Keratinocyte (primary cell): ENCODE data around the gene TFF1. TPM values are rescaled to one million over a fixed set of nuclear protein-coding genes. Genes with fewer than 3 reads are reported as not detected.
A peak's percentile ranks its signal among the peaks of the same experiment; 100 is the strongest.
"Not testable (repeated sequence)": the region's sequence is repeated elsewhere in the genome, so short reads cannot be mapped to it uniquely, and the experiment has no call there.

Source experiments
- DNase-seq: peaks from one replicate; pipeline ENCODE4 v3.0.0-alpha.2; 2011; ENCODE audit warnings: low read depth, missing footprints, low spot score
- FAIRE-seq: peaks from 2 replicates; lab custom pipeline; 2011; peaks lifted over from hg19 to GRCh38; lab: Jason Lieb, UNC
- H2AFZ ChIP-seq: 2 replicates; pipeline ENCODE4 v1.6.0; 2012; ENCODE audit warnings: low read length, control low read depth, inconsistent platforms; ENCODE audit not compliant: control insufficient read depth
- H3K27ac ChIP-seq: 2 replicates; pipeline ENCODE4 v1.5.1; 2011; ENCODE audit warnings: low read length; ENCODE audit not compliant: control insufficient read depth, insufficient read depth
- H3K27me3 ChIP-seq: 3 replicates; pipeline ENCODE4 v1.6.0; 2011; ENCODE audit warnings: low read length; ENCODE audit not compliant: control insufficient read depth, insufficient read depth; ENCODE audit errors: extremely low read depth
- H3K36me3 ChIP-seq, 2 experiments: 2 replicates in 1 of 2; 3 replicates in 1 of 2; pipeline ENCODE4 v1.5.1; 2011; ENCODE audit warnings: low read length in 2 of 2, mild to moderate bottlenecking in 1 of 2; ENCODE audit not compliant: control insufficient read depth in 2 of 2, insufficient read depth in 2 of 2; ENCODE audit errors: extremely low read depth in 1 of 2
- H3K4me1 ChIP-seq: 3 replicates; pipeline ENCODE4 v1.5.1; 2011; ENCODE audit warnings: low read length; ENCODE audit not compliant: control insufficient read depth, insufficient read depth; ENCODE audit errors: extremely low read depth
- H3K4me2 ChIP-seq: 3 replicates; pipeline ENCODE4 v1.6.0; 2011; ENCODE audit warnings: low read depth, low read length; ENCODE audit not compliant: control insufficient read depth, insufficient read depth; ENCODE audit errors: extremely low read depth
- H3K4me3 ChIP-seq, 3 experiments: fragments of 200-600 bp in 1 of 3; sonication (generic) in 1 of 3; 2 replicates in 2 of 3; 3 replicates in 1 of 3; pipeline ENCODE4 v1.5.1; 2011 to 2016; ENCODE audit warnings: low read length in 3 of 3, mild to moderate bottlenecking in 3 of 3, control low read depth in 2 of 3, inconsistent platforms in 1 of 3, low read depth in 1 of 3, mixed read lengths in 1 of 3, mixed run types in 1 of 3, moderate library complexity in 1 of 3; ENCODE audit not compliant: control insufficient read depth in 2 of 3, insufficient read depth in 2 of 3; ENCODE audit errors: extremely low read depth in 1 of 3
- H3K79me2 ChIP-seq: 2 replicates; pipeline ENCODE4 v1.6.0; 2012; ENCODE audit warnings: low read length; ENCODE audit not compliant: control insufficient read depth, insufficient read depth
- H3K9ac ChIP-seq: 3 replicates; pipeline ENCODE4 v1.6.0; 2011; ENCODE audit warnings: low read length; ENCODE audit not compliant: control insufficient read depth, insufficient read depth; ENCODE audit errors: extremely low read depth
- H3K9me1 ChIP-seq: 3 replicates; pipeline ENCODE4 v1.6.0; 2011; ENCODE audit warnings: low read length; ENCODE audit not compliant: control insufficient read depth, insufficient read depth; ENCODE audit errors: extremely low read depth
- H3K9me3 ChIP-seq: 2 replicates; pipeline ENCODE4 v1.5.1; 2012; ENCODE audit warnings: low read depth, low read length; ENCODE audit not compliant: control insufficient read depth
- H4K20me1 ChIP-seq: 3 replicates; pipeline ENCODE4 v1.6.0; 2011; ENCODE audit warnings: low read length; ENCODE audit not compliant: control insufficient read depth, insufficient read depth; ENCODE audit errors: extremely low read depth
- CTCF ChIP-seq, 3 experiments: IDR thresholded peaks in 1 of 3; conservative IDR thresholded peaks in 1 of 3; optimal IDR thresholded peaks in 1 of 3; 2 replicates in 2 of 3; 3 replicates in 1 of 3; pipeline versions ENCODE3 to v1.5.1; 2011; ENCODE audit warnings: low read length in 3 of 3, mild to moderate bottlenecking in 3 of 3, moderate library complexity in 2 of 3, control low read depth in 1 of 3, inconsistent platforms in 1 of 3; ENCODE audit not compliant: insufficient read depth in 2 of 3; ENCODE audit errors: extremely low read depth in 1 of 3
- EZH2 ChIP-seq: IDR thresholded peaks from one replicate; pipeline ENCODE4 v1.6.1; 2012; ENCODE audit warnings: inconsistent platforms, mild to moderate bottlenecking, low read length, moderate library complexity
- dilution Hi-C: fragments of 300-500 bp; cut with MboI; formaldehyde crosslinking; loops from one replicate; pipeline ENCODE4 v1.7.0; 2020; ENCODE audit warnings: low sequenced_read_pairs; ENCODE audit not compliant: extremely low pct_ligation_motif_present
- polyA plus RNA-seq, 5 experiments: library from polyadenylated mRNA; depleted of rRNA in 3 of 5; stranded (reverse) in 3 of 5; stranded (forward) in 1 of 5; unstranded in 1 of 5; fragments of >200 nt; gene quantifications; 1 replicate in 1 of 5; 2 replicates in 3 of 5; 3 replicates in 1 of 5; pipeline versions ENCODE4 v1.2.1 to v1.2.3, GENCODE V29; 2011 to 2012; ENCODE audit warnings: missing spikeins in 2 of 5, low read depth in 1 of 5, low replicate concordance in 1 of 5

The TFF1 gene
- polyA plus RNA-seq, 1 donor (not counting 4 experiments of a cell fraction or from before 2014, with no cell fraction given), result not detected

GRCh38 chr21:42411197-42411869 is 45.0 kb upstream of the TFF1 start:
- H3K79me2 ChIP-seq, result no peaks in the 10 kb centered on the region
- DNase-seq (no peak), FAIRE-seq (no peak)
- no peaks in the 10 kb centered on the region for H3K36me3 ChIP-seq
- peaks cover 10% of the 10 kb centered on the region for H3K27me3 ChIP-seq
- H3K27ac ChIP-seq, result no peak overlapping the region
- no peaks in the 10 kb centered on the region for H3K9me1 ChIP-seq
- H3K4me2 ChIP-seq, result no peak overlapping the region
- dilution Hi-C loops, result no loop called here
- H4K20me1 ChIP-seq, result no peaks in the 10 kb centered on the region
- H3K4me1 ChIP-seq, result no peaks in the 10 kb centered on the region
- H2AFZ ChIP-seq, result peak overlapping the region; percentile 8
- H3K9me3 ChIP-seq, result no peaks in the 10 kb centered on the region
- no peak overlapping the region for H3K4me3 ChIP-seq
- H3K9ac ChIP-seq, result no peak overlapping the region
- TF ChIP-seq CTCF (optimal IDR thresholded peaks at IDR 0.05 in 1 of 3, IDR thresholded peaks at IDR 0.05 in 1 of 3, conservative IDR thresholded peaks at IDR 0.05 in 1 of 3; ENCODE audit: extremely low read depth in 1 of 3, insufficient read depth in 2 of 3, low read length in 3 of 3) (peak in 2 of 3 experiments; percentile 15 to 35), EZH2 (no peak)

- no peaks in the 10 kb centered on the region for H3K36me3 ChIP-seq
- H2AFZ ChIP-seq, result no peak overlapping the region
- no peak for TF ChIP-seq CTCF (optimal IDR thresholded peaks at IDR 0.05 in 1 of 3, IDR thresholded peaks at IDR 0.05 in 1 of 3, conservative IDR thresholded peaks at IDR 0.05 in 1 of 3; ENCODE audit: extremely low read depth in 1 of 3, insufficient read depth in 2 of 3, low read length in 3 of 3)
- no peak for TF ChIP-seq EZH2
- no peaks in the 10 kb centered on the region for H4K20me1 ChIP-seq
- no peak overlapping the region for H3K9ac ChIP-seq
- H3K9me3 ChIP-seq, result no peaks in the 10 kb centered on the region
- no peaks in the 10 kb centered on the region for H3K4me1 ChIP-seq
- H3K4me3 ChIP-seq, result no peak overlapping the region
- no peak for DNase-seq
- H3K9me1 ChIP-seq, result no peaks in the 10 kb centered on the region
- no peak for FAIRE-seq
- peaks cover 10% of the 10 kb centered on the region for H3K27me3 ChIP-seq
- H3K79me2 ChIP-seq, result no peaks in the 10 kb centered on the region
- no peak overlapping the region for H3K4me2 ChIP-seq
- dilution Hi-C loops, result no loop called here
- no peak overlapping the region for H3K27ac ChIP-seq
Measured at GRCh38 chr21:42409366-42409765, 43.0 kb upstream of the TFF1 start.

DNA sequence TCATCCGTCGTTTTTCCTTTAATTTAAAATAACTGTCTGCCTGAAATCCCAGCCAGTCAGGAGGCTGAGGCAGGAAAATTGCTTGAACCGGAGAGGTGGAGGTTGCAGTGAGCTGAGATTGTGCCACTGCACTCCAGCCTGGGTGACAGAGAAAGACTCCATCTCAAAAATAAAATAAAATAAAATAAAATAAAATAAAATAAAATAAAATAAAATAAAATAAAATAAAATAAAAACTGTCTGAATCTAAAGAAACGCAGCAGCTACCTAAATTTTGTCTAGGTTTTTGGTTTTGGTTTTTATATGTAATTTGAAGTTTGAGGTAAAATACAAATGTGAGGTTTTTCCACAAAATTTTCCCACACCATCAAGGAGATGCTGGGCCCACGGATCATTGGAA is 42.4 kb upstream of the TFF1 start:
- DNase-seq, FAIRE-seq, dilution Hi-C loops: not testable (repeated sequence)

More for the DNA sequence above, 42.4 kb upstream of the TFF1 start:
- not testable (repeated sequence) for H3K27ac ChIP-seq, H2AFZ ChIP-seq, H3K4me1 ChIP-seq, H3K79me2 ChIP-seq, H3K4me3 ChIP-seq, H3K27me3 ChIP-seq, H3K4me2 ChIP-seq, H3K36me3 ChIP-seq, H4K20me1 ChIP-seq, H3K9me1 ChIP-seq, H3K9me3 ChIP-seq, H3K9ac ChIP-seq
